Adrenal gland (tissue), 12 donors: ENCODE data around the gene FAM13B. TPM values are rescaled to one million over a fixed set of nuclear protein-coding genes. Genes with fewer than 3 reads are reported as not detected.

ENCODE experiments used
- DNase-seq, 7 donors: peaks; one replicate each; pipeline ENCODE4 v3.0.0-alpha.2; 2019 to 2020
- H3K27ac ChIP-seq, 5 donors: fragments of 200-600 bp; sonication (generic) in 4 of 5; 1 replicate in 3 of 5; 2 replicates in 2 of 5; pipeline versions ENCODE4 v1.5.1 to v1.8.0; 2016 to 2020; ENCODE audit warnings: mild to moderate bottlenecking in 1 of 5
- H3K27me3 ChIP-seq: fragments of 200-600 bp; 2 replicates; pipeline ENCODE4 v1.8.0; 2021
- H3K36me3 ChIP-seq, 2 donors: fragments of 200-600 bp; replicated peaks in 1 of 2; 1 replicate in 1 of 2; 2 replicates in 1 of 2; pipeline versions ENCODE4 v1.5.1 to v1.8.0; 2018 to 2022
- H3K4me1 ChIP-seq, 2 donors: fragments of 200-600 bp; replicated peaks in 1 of 2; 1 replicate in 1 of 2; 2 replicates in 1 of 2; pipeline versions ENCODE4 v1.5.1 to v1.8.0; 2018 to 2021
- H3K4me3 ChIP-seq, 4 donors: fragments of 200-600 bp; sonication (generic) in 3 of 4; one replicate each; pipeline ENCODE4 v1.5.1; 2016 to 2018
- H3K9me3 ChIP-seq, 3 donors: fragments of 200-600 bp; sonication (generic) in 1 of 3; replicated peaks in 1 of 3; 1 replicate in 2 of 3; 2 replicates in 1 of 3; pipeline versions ENCODE4 v1.5.1 to v1.8.0; 2016 to 2021
- CTCF ChIP-seq, 6 experiments: fragments of 450-650 bp in 4 of 6; fragments of 200-600 bp in 2 of 6; sonication (generic) in 1 of 6; IDR thresholded peaks; 1 replicate in 5 of 6; 2 replicates in 1 of 6; pipeline versions ENCODE4 v1.5.1 to v1.8.0; 2016 to 2021; ENCODE audit warnings: antibody characterized with exemption in 6 of 6, mild to moderate bottlenecking in 2 of 6, moderate library complexity in 1 of 6
- POLR2A ChIP-seq, 2 donors: fragments of 450-650 bp; IDR thresholded peaks; one replicate each; pipeline ENCODE4 v1.6.1; 2017; ENCODE audit warnings: antibody characterized with exemption in 2 of 2, mild to moderate bottlenecking in 2 of 2, moderate library complexity in 1 of 2
- WGBS, 4 donors: extraction: QIAGEN DNeasy Blood & Tissue Kit in 2 of 4; methylation state at CpG; one replicate each; pipeline versions ENCODE4 v1.1.5 to v1.1.7; 2013 to 2017; 5-methylcytosine and 5-hydroxymethylcytosine counted together
- intact Hi-C, 2 donors: fragments of 100-400 bp; cut with DNase I; formaldehyde crosslinking; loops; one replicate each; pipeline versions ENCODE4 v1.14.1 to v1.15.0; 2022 to 2023
- polyA plus RNA-seq, 3 donors: library from polyadenylated mRNA; stranded (reverse); fragments of 200-250 nt in 2 of 3; fragments of 350-450 nt in 1 of 3; fragmentation: Illumina TruSeq in 1 of 3; extraction: RNeasy Lipid Tissue Mini Kit (QIAGEN cat#74804) in 1 of 3; gene quantifications; one replicate each; pipeline ENCODE4 v1.2.3, GENCODE V29; 2013 to 2014
- total RNA-seq, 9 donors: library from RNA; depleted of rRNA in 4 of 9; stranded (reverse); fragments of >200 nt in 4 of 9; fragments of 120-200 nt in 1 of 9; fragmentation: NEBNext Ultra II Directional in 1 of 9; extraction: Animal tissue kit (Norgen Biotek cat#: 25700) in 1 of 9; gene quantifications; one replicate each; pipeline versions ENCODE4 v1.1.0 to v1.2.4, GENCODE V29; 2013 to 2023
- donor health status: healthy with polysubstance abuse.
- donor health status: Bipolar disorder and iron deficiency.
- donor health status: DM: yes; HTN: yes; CAD: no.
- donor health status: DM: no; HTN: no; CAD: no.
- donor health status: DM: no; HTN: no; CAD: no.
- donor health status: DM: yes; HTN: yes; CAD: no.

Gene FAM13B
- total and polyA plus RNA-seq, 12 donors = 26.5 to 208 (median 58.5) TPM

DNA sequence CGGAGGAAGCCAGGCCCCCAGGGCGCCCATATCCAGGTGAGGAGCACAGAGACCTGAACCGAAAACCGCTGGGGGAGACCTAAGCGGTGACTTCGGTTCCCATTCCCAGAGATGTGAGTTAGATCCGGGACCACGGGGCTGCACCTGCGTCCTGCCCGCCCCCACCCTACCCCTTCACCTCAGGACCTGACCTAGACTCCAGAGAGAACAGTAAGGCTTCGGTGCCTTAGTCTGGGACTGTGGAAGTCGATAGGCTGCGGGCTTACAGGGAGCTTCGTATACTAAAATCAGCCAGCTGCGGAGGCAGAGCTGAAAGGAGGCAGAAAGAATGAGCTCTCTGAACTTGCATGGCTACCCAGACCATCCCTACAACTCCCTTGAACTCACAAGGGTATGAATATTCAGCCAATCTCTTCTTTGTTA lies 518 bp upstream of the FAM13B start:
- TF ChIP-seq POLR2A (IDR thresholded peaks at IDR 0.05) (no peak), CTCF (IDR thresholded peaks at IDR 0.05) (no peak)
- peak overlapping the region in 2 of 4 donors; percentile 90 to 99 for H3K4me3 ChIP-seq
- no peaks in the 10 kb centered on the region for H3K27me3 ChIP-seq
- intact Hi-C loops = loop anchor here in 1 of 2 donors (10.0 kb wide), 1 partner anchor 101 kb away; the partner anchor contains the start of gene NME5
- no peaks in the 10 kb centered on the region for H3K36me3 ChIP-seq
- peaks cover 31 to 61% of the 10 kb centered on the region in 2 donors for H3K4me1 ChIP-seq
- H3K9me3 ChIP-seq = no peaks in the 10 kb centered on the region
- 4 to 16% (median 5%) methylated on average over 5 to 15 of the region's 15 CpGs for WGBS, 4 donors
- H3K27ac ChIP-seq = peak overlapping the region; percentile 98 to 100 (median 99)
- DNase-seq = peak in 1 of 7 donors; percentile 20

DNA sequence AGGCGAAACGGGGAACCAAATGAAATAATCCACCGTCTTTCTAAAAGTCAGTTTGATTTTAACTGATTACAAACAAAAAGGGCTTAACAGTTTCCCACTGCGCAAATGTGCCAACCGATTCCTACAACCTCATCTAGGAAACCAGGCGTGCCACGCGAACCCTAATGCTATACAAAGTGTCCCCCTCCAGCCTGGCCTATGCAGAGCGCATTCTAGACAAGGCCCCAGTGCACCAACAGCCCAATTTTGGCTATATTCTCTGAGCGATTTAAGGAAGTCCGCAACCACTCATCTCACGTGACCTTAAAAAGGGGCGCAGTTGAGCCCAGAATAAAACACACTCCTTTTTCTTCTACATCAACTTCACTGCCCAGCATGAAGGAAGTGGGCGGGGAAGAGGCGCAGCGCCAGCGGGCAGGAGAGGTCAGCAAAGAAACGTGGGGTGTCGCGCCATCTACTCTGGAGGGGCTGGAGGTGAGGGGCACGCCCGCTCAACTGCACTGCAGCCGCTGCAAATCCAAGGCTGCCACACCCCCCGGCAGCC lies 779 bp downstream of the FAM13B start:
- Histone ChIP-seq H3K27ac (peak overlapping the region; percentile 98 to 100 (median 99)), H3K27me3 (no peaks in the 10 kb centered on the region), H3K4me3 (peak overlapping the region; percentile 86 to 99 (median 92)), H3K9me3 (no peaks in the 10 kb centered on the region), H3K36me3 (no peaks in the 10 kb centered on the region), H3K4me1 (peaks cover 31 to 64% of the 10 kb centered on the region in 2 donors)
- peak; percentile 64 to 85 (median 76) for DNase-seq
- intact Hi-C loops = loop anchor here in 1 of 2 donors (10.0 kb wide), 1 partner anchor 103 kb away; the partner anchor contains the start of gene NME5
- TF ChIP-seq CTCF (IDR thresholded peaks at IDR 0.05) = no peak
- no peak for TF ChIP-seq POLR2A (IDR thresholded peaks at IDR 0.05)
- WGBS, 4 donors = 1 to 4% (median 2%) methylated on average over 18 to 24 of the region's 24 CpGs

- Histone ChIP-seq H3K36me3 (no peaks in the 10 kb centered on the region), H3K27ac (no peak overlapping the region), H3K27me3 (no peaks in the 10 kb centered on the region), H3K9me3 (no peaks in the 10 kb centered on the region), H3K4me3 (no peak overlapping the region), H3K4me1 (peaks cover 31 to 61% of the 10 kb centered on the region in 2 donors)
- 80 to 97% (median 88%) methylated on average over 2 of the region's 2 CpGs for WGBS, 4 donors
- no peak for TF ChIP-seq CTCF (IDR thresholded peaks at IDR 0.05)
- TF ChIP-seq POLR2A (IDR thresholded peaks at IDR 0.05) = no peak
- no peak for DNase-seq
- intact Hi-C loops = loop anchor here in 1 of 2 donors (10.0 kb wide), 1 partner anchor 105 kb away; the partner anchor contains the start of gene NME5
These were observed 2.9 kb downstream of the FAM13B start for GRCh38 chr5:138029944-138030343.

- H3K27me3 ChIP-seq = no peaks in the 10 kb centered on the region
These were observed 3.4 kb downstream of the FAM13B start for GRCh38 chr5:138029501-138029900.

More at GRCh38 chr5:138029501-138029900, 3.4 kb downstream of the FAM13B start:
- intact Hi-C loops = no loop called here
- WGBS, 4 donors = 62 to 69% (median 67%) methylated on average over 2 of the region's 2 CpGs
- no peak overlapping the region for H3K27ac ChIP-seq
- no peak overlapping the region for H3K4me3 ChIP-seq
- TF ChIP-seq CTCF (IDR thresholded peaks at IDR 0.05) (no peak), POLR2A (IDR thresholded peaks at IDR 0.05) (no peak)
- H3K36me3 ChIP-seq = no peaks in the 10 kb centered on the region
- peaks cover 31 to 65% of the 10 kb centered on the region in 2 donors for H3K4me1 ChIP-seq
- no peaks in the 10 kb centered on the region for H3K9me3 ChIP-seq
- no peak for DNase-seq
